BE2C (cell line): ENCODE measurements around the gene AQR.

Experiments used
- DNase-seq: peaks from one replicate; pipeline ENCODE4 v3.0.0-alpha.2; 2020
- H3K27me3 ChIP-seq: fragments of 250-450 bp; sonication (Bioruptor Pico); 2 replicates; pipeline ENCODE4 v1.5.1; 2020; ENCODE audit warnings: mild to moderate bottlenecking
- H3K36me3 ChIP-seq: fragments of 250-450 bp; sonication (Bioruptor Pico); 2 replicates; pipeline ENCODE4 v1.5.1; 2020; ENCODE audit warnings: mild to moderate bottlenecking
- H3K4me1 ChIP-seq: fragments of 250-450 bp; sonication (Bioruptor Pico); 2 replicates; pipeline ENCODE4 v1.5.1; 2020
- H3K4me3 ChIP-seq: 2 replicates; pipeline ENCODE4 v1.5.1; 2011; ENCODE audit warnings: low read depth, low read length
- H3K9me3 ChIP-seq: fragments of 250-450 bp; sonication (Bioruptor Pico); 2 replicates; pipeline ENCODE4 v1.5.1; 2020
- TF ChIP-seq, protein P1 (sequence below): IDR thresholded peaks from 2 replicates; pipeline ENCODE4 v1.5.1; 2012; ENCODE audit warnings: mild to moderate bottlenecking, low read depth, low read length

Gene AQR

GRCh38 chr15:34804113-34804512 lies 165.4 kb downstream of the AQR start:
- H3K9me3 ChIP-seq = no peaks in the 10 kb centered on the region
- no peaks in the 10 kb centered on the region for H3K27me3 ChIP-seq
- no peaks in the 10 kb centered on the region for H3K36me3 ChIP-seq
- peaks cover 23% of the 10 kb centered on the region for H3K4me1 ChIP-seq
- DNase-seq = no peak
- TF ChIP-seq, protein P1, sequence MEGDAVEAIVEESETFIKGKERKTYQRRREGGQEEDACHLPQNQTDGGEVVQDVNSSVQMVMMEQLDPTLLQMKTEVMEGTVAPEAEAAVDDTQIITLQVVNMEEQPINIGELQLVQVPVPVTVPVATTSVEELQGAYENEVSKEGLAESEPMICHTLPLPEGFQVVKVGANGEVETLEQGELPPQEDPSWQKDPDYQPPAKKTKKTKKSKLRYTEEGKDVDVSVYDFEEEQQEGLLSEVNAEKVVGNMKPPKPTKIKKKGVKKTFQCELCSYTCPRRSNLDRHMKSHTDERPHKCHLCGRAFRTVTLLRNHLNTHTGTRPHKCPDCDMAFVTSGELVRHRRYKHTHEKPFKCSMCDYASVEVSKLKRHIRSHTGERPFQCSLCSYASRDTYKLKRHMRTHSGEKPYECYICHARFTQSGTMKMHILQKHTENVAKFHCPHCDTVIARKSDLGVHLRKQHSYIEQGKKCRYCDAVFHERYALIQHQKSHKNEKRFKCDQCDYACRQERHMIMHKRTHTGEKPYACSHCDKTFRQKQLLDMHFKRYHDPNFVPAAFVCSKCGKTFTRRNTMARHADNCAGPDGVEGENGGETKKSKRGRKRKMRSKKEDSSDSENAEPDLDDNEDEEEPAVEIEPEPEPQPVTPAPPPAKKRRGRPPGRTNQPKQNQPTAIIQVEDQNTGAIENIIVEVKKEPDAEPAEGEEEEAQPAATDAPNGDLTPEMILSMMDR = no peak
- H3K4me3 ChIP-seq = no peak overlapping the region

- Histone ChIP-seq H3K27me3 (no peaks in the 10 kb centered on the region), H3K9me3 (no peaks in the 10 kb centered on the region), H3K36me3 (no peaks in the 10 kb centered on the region), H3K4me3 (no peak overlapping the region), H3K4me1 (peaks cover 26% of the 10 kb centered on the region)
- no peak for DNase-seq
- TF ChIP-seq, protein P1 = no peak
These were observed 166.5 kb downstream of the AQR start for GRCh38 chr15:34802803-34803750.

DNA sequence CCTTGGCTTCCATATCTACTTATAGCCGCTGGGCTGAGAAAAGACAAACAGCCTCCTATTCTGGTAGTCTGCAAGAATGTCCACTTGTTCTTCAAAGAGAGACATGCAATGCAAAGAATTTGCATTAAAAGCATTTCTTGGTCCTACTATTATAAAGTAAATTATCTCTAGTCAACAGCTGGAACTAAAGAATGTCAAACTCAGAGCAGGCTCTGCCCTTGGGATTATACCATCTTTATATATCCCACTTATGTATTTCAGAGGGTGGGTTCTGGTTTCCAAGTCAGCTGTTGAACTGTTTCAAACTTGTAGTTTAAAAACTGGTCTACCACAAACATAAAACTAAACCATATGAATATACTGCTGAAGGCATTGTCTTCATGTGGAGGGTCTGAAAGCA lies 167.2 kb downstream of the AQR start:
- no peaks in the 10 kb centered on the region for H3K9me3 ChIP-seq
- DNase-seq = no peak
- H3K4me1 ChIP-seq = peaks cover 23% of the 10 kb centered on the region; the same call in 1 of the 2 replicates
- TF ChIP-seq, protein P1 = no peak
- no peak overlapping the region for H3K4me3 ChIP-seq
- no peaks in the 10 kb centered on the region for H3K36me3 ChIP-seq
- no peaks in the 10 kb centered on the region for H3K27me3 ChIP-seq
